CD4-positive, alpha-beta T cell treated with Interleukin-21 for 1 hour (primary cell): ENCODE results near the gene CCN6.
A peak's percentile ranks its signal among the peaks of the same experiment; 100 is the strongest.
"Not testable (repeated sequence)": the region's sequence is repeated elsewhere in the genome, so short reads cannot be mapped to it uniquely, and the experiment has no call there.

Source experiments
- DNase-seq: peaks from one replicate; pipeline ENCODE4 v3.0.0-alpha.2; 2020

The CCN6 gene

GRCh38 chr6:112054555-112055190 lies 769 bp downstream of the CCN6 start:
- no peak for DNase-seq

- DNase-seq: no peak
These were observed 4.5 kb downstream of the CCN6 start for GRCh38 chr6:112058243-112059032.

- DNase-seq: no peak
These were observed 7.7 kb downstream of the CCN6 start for GRCh38 chr6:112061605-112062004.

- no peak for DNase-seq
These were observed 9.1 kb downstream of the CCN6 start for GRCh38 chr6:112062966-112063365.

- no peak for DNase-seq
These were observed 11.6 kb downstream of the CCN6 start for GRCh38 chr6:112065426-112065986.

GRCh38 chr6:112066606-112067005 lies 12.7 kb downstream of the CCN6 start:
- DNase-seq: no peak

- DNase-seq: no peak
These were observed 27.7 kb downstream of the CCN6 start for GRCh38 chr6:112081569-112081968.

GRCh38 chr6:112085286-112086065 lies 31.6 kb downstream of the CCN6 start:
- no peak for DNase-seq

GRCh38 chr6:112086744-112087135 lies 32.8 kb downstream of the CCN6 start:
- peak; percentile 22 for DNase-seq

GRCh38 chr6:112087136-112087911 lies 33.4 kb downstream of the CCN6 start, which contains the start of the genes FAM229B and TUBE1:
TSS of gene FAM229B (plus strand) at chr6:112087591. CDS start at chr6:112099284, 11,693 bp downstream.
TSS of gene TUBE1 (minus strand) at chr6:112087482. CDS start at chr6:112087434, 48 bp downstream.
- DNase-seq: peak; percentile 94

GRCh38 chr6:112087916-112088315 lies 34.0 kb downstream of the CCN6 start:
- DNase-seq: no peak

GRCh38 chr6:112096901-112097300 lies 43.0 kb downstream of the CCN6 start:
- no peak for DNase-seq

- no peak for DNase-seq
These were observed 46.7 kb downstream of the CCN6 start for GRCh38 chr6:112100561-112100960.

- DNase-seq: not testable (repeated sequence)
These were observed 52.1 kb downstream of the CCN6 start for GRCh38 chr6:112106026-112106425.

GRCh38 chr6:112106562-112106961 lies 52.7 kb downstream of the CCN6 start:
- no peak for DNase-seq

GRCh38 chr6:112109262-112109661 lies 55.4 kb downstream of the CCN6 start:
- no peak for DNase-seq

- DNase-seq: no peak
These were observed 59.5 kb downstream of the CCN6 start for GRCh38 chr6:112113431-112113830.

- DNase-seq: no peak
These were observed 60.0 kb downstream of the CCN6 start for GRCh38 chr6:112113918-112114317.

- no peak for DNase-seq
These were observed 60.8 kb downstream of the CCN6 start for GRCh38 chr6:112114577-112115223.

GRCh38 chr6:112116221-112116620 lies 62.3 kb downstream of the CCN6 start:
- DNase-seq: no peak

GRCh38 chr6:112117554-112117953 lies 63.6 kb downstream of the CCN6 start:
- DNase-seq: no peak

GRCh38 chr6:112118034-112118433 lies 64.1 kb downstream of the CCN6 start:
- DNase-seq: no peak
